ENCODE measurements around the gene EXPH5.

Gene EXPH5

DNA sequence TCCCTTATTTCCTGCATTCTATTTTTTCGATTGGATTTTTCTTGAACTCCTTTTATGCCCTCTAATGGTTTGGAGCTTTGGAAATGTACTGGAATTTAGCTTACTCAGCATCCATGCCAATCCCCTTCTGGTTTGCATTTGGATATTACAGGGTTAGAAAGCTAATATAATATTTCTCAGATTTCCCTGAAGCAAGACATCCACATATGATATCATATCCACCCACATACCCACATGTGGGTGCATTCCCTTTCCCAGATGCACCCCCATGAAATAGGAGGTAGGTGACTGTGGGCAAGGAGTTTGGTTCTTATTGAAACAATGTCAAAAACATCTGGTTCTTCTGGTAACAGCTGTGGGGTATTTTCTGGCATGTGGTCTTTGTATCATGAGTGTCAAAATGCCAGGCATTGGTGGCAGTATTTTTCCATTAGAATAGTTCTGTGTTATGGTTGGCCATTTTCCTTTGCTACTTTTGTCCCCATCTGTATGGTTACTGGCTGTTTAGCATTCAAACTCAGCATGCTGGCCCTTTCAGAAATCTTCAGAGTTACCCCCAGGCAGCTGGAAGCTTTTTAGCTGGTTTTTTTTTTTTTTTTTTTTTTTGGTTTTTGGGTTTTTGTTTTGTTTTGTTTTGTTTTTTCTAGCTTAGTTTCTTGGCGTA lies 38.6 kb upstream of the EXPH5 start (continued):
- TF ChIP-seq, protein P1, sequence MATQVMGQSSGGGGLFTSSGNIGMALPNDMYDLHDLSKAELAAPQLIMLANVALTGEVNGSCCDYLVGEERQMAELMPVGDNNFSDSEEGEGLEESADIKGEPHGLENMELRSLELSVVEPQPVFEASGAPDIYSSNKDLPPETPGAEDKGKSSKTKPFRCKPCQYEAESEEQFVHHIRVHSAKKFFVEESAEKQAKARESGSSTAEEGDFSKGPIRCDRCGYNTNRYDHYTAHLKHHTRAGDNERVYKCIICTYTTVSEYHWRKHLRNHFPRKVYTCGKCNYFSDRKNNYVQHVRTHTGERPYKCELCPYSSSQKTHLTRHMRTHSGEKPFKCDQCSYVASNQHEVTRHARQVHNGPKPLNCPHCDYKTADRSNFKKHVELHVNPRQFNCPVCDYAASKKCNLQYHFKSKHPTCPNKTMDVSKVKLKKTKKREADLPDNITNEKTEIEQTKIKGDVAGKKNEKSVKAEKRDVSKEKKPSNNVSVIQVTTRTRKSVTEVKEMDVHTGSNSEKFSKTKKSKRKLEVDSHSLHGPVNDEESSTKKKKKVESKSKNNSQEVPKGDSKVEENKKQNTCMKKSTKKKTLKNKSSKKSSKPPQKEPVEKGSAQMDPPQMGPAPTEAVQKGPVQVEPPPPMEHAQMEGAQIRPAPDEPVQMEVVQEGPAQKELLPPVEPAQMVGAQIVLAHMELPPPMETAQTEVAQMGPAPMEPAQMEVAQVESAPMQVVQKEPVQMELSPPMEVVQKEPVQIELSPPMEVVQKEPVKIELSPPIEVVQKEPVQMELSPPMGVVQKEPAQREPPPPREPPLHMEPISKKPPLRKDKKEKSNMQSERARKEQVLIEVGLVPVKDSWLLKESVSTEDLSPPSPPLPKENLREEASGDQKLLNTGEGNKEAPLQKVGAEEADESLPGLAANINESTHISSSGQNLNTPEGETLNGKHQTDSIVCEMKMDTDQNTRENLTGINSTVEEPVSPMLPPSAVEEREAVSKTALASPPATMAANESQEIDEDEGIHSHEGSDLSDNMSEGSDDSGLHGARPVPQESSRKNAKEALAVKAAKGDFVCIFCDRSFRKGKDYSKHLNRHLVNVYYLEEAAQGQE (tag by site-specific recombination; IDR thresholded peaks at IDR 0.05) = no peak
- TF ChIP-seq ZSCAN30 (tag by site-specific recombination; IDR thresholded peaks at IDR 0.05) (no peak), ZNF585B (tag by site-specific recombination; IDR thresholded peaks at IDR 0.05) (no peak), PRDM1 (tag by site-specific recombination; IDR thresholded peaks at IDR 0.05) (no peak), ZNF366 (tag by site-specific recombination; conservative IDR thresholded peaks at IDR 0.05) (no peak), ZNF629 (tag by site-specific recombination; IDR thresholded peaks at IDR 0.05) (no peak)
- TF ChIP-seq, protein P2, sequence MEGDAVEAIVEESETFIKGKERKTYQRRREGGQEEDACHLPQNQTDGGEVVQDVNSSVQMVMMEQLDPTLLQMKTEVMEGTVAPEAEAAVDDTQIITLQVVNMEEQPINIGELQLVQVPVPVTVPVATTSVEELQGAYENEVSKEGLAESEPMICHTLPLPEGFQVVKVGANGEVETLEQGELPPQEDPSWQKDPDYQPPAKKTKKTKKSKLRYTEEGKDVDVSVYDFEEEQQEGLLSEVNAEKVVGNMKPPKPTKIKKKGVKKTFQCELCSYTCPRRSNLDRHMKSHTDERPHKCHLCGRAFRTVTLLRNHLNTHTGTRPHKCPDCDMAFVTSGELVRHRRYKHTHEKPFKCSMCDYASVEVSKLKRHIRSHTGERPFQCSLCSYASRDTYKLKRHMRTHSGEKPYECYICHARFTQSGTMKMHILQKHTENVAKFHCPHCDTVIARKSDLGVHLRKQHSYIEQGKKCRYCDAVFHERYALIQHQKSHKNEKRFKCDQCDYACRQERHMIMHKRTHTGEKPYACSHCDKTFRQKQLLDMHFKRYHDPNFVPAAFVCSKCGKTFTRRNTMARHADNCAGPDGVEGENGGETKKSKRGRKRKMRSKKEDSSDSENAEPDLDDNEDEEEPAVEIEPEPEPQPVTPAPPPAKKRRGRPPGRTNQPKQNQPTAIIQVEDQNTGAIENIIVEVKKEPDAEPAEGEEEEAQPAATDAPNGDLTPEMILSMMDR (tag by site-specific recombination; IDR thresholded peaks at IDR 0.05) = no peak
- TF ChIP-seq, protein P3, sequence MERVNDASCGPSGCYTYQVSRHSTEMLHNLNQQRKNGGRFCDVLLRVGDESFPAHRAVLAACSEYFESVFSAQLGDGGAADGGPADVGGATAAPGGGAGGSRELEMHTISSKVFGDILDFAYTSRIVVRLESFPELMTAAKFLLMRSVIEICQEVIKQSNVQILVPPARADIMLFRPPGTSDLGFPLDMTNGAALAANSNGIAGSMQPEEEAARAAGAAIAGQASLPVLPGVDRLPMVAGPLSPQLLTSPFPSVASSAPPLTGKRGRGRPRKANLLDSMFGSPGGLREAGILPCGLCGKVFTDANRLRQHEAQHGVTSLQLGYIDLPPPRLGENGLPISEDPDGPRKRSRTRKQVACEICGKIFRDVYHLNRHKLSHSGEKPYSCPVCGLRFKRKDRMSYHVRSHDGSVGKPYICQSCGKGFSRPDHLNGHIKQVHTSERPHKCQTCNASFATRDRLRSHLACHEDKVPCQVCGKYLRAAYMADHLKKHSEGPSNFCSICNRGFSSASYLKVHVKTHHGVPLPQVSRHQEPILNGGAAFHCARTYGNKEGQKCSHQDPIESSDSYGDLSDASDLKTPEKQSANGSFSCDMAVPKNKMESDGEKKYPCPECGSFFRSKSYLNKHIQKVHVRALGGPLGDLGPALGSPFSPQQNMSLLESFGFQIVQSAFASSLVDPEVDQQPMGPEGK (tag by site-specific recombination; IDR thresholded peaks at IDR 0.05) = no peak

DNA sequence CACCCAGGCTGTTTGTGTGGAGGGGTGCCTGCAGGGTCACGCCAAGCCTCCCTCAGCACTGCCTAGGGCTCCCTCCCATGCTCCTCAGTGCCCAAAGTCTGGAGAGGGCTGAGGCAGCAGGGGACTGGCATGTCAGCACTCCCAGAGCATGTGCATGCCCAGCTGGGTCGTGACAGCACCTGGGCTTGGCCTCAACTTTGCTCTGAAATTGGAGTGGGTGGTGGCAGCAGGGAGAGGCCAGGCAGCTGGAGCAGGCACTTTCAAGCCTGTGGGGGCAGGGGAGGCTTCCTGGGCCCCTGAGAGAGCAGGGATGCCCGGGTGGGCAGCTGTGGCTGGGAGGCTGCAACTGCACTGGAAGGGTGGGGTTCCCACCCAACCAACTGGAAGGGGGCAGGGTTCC lies 35.7 kb upstream of the EXPH5 start:
- Histone ChIP-seq H3K9me3 (ENCODE audit: control insufficient read depth, insufficient read depth, low read depth, low read length) (no peaks in the 10 kb centered on the region), H3K36me3 (ENCODE audit: control insufficient read depth in 2 of 2, insufficient read depth in 1 of 2, low read length in 2 of 2) (no peaks in the 10 kb centered on the region), H3K4me1 (ENCODE audit: control insufficient read depth, insufficient read depth, low read length) (no peaks in the 10 kb centered on the region), H3K4me3 (ENCODE audit: low read depth, low read length) (no peak overlapping the region), H3K27ac (ENCODE audit: extremely low read depth, low read depth, low read length) (no peak overlapping the region)
- ChIA-PET POLR2A (no interaction called here), CTCF (no interaction called here)
- TF ChIP-seq BCL11A (tag by site-specific recombination; IDR thresholded peaks at IDR 0.05; ENCODE audit: low read depth) (no peak), ZNF558 (tag by site-specific recombination; IDR thresholded peaks at IDR 0.05) (no peak), SP3 (tag by site-specific recombination; IDR thresholded peaks at IDR 0.05) (no peak), ZNF76 (tag by site-specific recombination; IDR thresholded peaks at IDR 0.05; ENCODE audit: borderline replicate concordance, low read depth) (no peak), ZNF221 (tag by site-specific recombination; IDR thresholded peaks at IDR 0.05; ENCODE audit: borderline replicate concordance) (no peak), ZNF433 (tag by site-specific recombination; IDR thresholded peaks at IDR 0.05; ENCODE audit: low read depth) (no peak), ZNF548 (tag by site-specific recombination; IDR thresholded peaks at IDR 0.05) (no peak), ZNF366 (tag by site-specific recombination; conservative IDR thresholded peaks at IDR 0.05) (no peak), OSR2 (tag by site-specific recombination; IDR thresholded peaks at IDR 0.05) (no peak)
- TF ChIP-seq, protein P4, sequence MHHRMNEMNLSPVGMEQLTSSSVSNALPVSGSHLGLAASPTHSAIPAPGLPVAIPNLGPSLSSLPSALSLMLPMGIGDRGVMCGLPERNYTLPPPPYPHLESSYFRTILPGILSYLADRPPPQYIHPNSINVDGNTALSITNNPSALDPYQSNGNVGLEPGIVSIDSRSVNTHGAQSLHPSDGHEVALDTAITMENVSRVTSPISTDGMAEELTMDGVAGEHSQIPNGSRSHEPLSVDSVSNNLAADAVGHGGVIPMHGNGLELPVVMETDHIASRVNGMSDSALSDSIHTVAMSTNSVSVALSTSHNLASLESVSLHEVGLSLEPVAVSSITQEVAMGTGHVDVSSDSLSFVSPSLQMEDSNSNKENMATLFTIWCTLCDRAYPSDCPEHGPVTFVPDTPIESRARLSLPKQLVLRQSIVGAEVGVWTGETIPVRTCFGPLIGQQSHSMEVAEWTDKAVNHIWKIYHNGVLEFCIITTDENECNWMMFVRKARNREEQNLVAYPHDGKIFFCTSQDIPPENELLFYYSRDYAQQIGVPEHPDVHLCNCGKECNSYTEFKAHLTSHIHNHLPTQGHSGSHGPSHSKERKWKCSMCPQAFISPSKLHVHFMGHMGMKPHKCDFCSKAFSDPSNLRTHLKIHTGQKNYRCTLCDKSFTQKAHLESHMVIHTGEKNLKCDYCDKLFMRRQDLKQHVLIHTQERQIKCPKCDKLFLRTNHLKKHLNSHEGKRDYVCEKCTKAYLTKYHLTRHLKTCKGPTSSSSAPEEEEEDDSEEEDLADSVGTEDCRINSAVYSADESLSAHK (tag by site-specific recombination; IDR thresholded peaks at IDR 0.05) = no peak
- TF ChIP-seq, protein P5, sequence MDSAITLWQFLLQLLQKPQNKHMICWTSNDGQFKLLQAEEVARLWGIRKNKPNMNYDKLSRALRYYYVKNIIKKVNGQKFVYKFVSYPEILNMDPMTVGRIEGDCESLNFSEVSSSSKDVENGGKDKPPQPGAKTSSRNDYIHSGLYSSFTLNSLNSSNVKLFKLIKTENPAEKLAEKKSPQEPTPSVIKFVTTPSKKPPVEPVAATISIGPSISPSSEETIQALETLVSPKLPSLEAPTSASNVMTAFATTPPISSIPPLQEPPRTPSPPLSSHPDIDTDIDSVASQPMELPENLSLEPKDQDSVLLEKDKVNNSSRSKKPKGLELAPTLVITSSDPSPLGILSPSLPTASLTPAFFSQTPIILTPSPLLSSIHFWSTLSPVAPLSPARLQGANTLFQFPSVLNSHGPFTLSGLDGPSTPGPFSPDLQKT (IDR thresholded peaks at IDR 0.05; ENCODE audit: borderline replicate concordance, low read depth, low read length) = no peak
- TF ChIP-seq, protein P6, sequence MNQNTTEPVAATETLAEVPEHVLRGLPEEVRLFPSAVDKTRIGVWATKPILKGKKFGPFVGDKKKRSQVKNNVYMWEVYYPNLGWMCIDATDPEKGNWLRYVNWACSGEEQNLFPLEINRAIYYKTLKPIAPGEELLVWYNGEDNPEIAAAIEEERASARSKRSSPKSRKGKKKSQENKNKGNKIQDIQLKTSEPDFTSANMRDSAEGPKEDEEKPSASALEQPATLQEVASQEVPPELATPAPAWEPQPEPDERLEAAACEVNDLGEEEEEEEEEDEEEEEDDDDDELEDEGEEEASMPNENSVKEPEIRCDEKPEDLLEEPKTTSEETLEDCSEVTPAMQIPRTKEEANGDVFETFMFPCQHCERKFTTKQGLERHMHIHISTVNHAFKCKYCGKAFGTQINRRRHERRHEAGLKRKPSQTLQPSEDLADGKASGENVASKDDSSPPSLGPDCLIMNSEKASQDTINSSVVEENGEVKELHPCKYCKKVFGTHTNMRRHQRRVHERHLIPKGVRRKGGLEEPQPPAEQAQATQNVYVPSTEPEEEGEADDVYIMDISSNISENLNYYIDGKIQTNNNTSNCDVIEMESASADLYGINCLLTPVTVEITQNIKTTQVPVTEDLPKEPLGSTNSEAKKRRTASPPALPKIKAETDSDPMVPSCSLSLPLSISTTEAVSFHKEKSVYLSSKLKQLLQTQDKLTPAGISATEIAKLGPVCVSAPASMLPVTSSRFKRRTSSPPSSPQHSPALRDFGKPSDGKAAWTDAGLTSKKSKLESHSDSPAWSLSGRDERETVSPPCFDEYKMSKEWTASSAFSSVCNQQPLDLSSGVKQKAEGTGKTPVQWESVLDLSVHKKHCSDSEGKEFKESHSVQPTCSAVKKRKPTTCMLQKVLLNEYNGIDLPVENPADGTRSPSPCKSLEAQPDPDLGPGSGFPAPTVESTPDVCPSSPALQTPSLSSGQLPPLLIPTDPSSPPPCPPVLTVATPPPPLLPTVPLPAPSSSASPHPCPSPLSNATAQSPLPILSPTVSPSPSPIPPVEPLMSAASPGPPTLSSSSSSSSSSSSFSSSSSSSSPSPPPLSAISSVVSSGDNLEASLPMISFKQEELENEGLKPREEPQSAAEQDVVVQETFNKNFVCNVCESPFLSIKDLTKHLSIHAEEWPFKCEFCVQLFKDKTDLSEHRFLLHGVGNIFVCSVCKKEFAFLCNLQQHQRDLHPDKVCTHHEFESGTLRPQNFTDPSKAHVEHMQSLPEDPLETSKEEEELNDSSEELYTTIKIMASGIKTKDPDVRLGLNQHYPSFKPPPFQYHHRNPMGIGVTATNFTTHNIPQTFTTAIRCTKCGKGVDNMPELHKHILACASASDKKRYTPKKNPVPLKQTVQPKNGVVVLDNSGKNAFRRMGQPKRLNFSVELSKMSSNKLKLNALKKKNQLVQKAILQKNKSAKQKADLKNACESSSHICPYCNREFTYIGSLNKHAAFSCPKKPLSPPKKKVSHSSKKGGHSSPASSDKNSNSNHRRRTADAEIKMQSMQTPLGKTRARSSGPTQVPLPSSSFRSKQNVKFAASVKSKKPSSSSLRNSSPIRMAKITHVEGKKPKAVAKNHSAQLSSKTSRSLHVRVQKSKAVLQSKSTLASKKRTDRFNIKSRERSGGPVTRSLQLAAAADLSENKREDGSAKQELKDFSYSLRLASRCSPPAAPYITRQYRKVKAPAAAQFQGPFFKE (tag by site-specific recombination; IDR thresholded peaks at IDR 0.05; ENCODE audit: borderline replicate concordance) = no peak
